ENCODE measurements around the gene NOL11. TPM values are rescaled to one million over a fixed set of nuclear protein-coding genes. Genes with fewer than 3 reads are reported as not detected.

NOL11 gene
- total and polyA plus RNA-seq, 2 experiments from 2014 or later, result 116 to 130 TPM

DNA sequence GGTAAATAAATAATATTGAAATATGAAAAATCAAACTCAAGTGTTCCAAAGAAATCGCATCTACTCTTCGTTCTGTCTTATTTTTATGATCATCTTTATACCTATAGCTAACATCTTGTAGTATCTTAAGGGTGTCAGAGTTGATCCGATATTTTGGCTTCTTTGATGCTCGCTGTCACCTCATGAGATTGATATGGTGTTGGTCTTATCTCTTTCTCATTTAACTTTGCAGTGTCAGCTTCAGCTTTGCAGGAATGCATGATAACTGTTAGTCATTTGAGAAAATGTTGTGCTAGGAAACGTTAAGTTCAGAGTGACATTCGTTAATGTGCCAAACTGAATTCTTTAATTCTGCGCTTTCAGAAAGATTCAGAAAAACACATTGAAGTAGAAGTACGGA lies 19.4 kb downstream of the NOL11 start (continued):
- no peak for TF ChIP-seq ZNF331 (CRISPR knock-in tag; IDR thresholded peaks at IDR 0.05; ENCODE audit: low read depth)
- TF ChIP-seq POLR2AphosphoS5 (IDR thresholded peaks at IDR 0.05; ENCODE audit: low read depth), result no peak

DNA sequence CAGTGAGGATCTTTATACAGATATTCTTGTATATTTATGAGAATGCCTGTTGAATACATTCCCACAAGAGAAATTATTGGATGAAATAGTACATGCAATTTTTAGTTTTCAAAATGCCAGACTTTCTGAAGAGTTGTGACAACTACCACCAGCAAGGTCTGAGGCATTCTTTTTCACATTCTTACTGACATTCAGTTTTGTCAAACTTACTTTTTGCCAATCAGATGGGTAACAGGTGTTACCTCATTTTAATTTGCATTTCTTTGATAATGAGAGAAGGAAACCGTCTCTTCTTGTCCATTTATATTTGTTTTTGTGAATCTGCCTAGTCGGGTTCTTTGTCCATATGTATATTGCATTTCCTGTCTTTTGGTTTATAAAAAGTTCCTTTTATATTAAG lies 24.3 kb downstream of the NOL11 start:
- H3K9me3 Mint-ChIP-seq, result no peaks in the 10 kb centered on the region
- Histone ChIP-seq H3K4me3 (no peak overlapping the region), H3K27ac (ENCODE audit: low read depth) (peak overlapping the region; percentile 10; the same call in 1 of the 2 replicates), H2AFZ (no peak overlapping the region), H4K20me1 (replicated peaks; ENCODE audit: insufficient read depth) (peaks cover 3% of the 10 kb centered on the region; the same call in 1 of the 2 replicates), H3K9me2 (ENCODE audit: insufficient read depth) (no peaks in the 10 kb centered on the region), H3K4me1 (ENCODE audit: insufficient read depth) (no peaks in the 10 kb centered on the region), H3F3A (replicated peaks; ENCODE audit: low read depth) (peaks cover 5% of the 10 kb centered on the region; the same call in 1 of the 2 replicates), H3K4me2 (no peak overlapping the region), H3K27me3 (ENCODE audit: insufficient read depth) (no peaks in the 10 kb centered on the region), H3K79me2 (replicated peaks; ENCODE audit: insufficient read depth) (no peaks in the 10 kb centered on the region; the same call in none of the 2 replicates), H3K36me3 (ENCODE audit: insufficient read depth) (peaks cover 91% of the 10 kb centered on the region)
- H3K36me3 Mint-ChIP-seq (ENCODE audit: low read depth), result peaks cover 88% of the 10 kb centered on the region
- no peak overlapping the region for H3K27ac Mint-ChIP-seq
- H3K4me3 Mint-ChIP-seq, result no peak overlapping the region
- ATAC-seq (no peak), DNase-seq (ENCODE audit: low spot score) (no peak)
- TF ChIP-seq, protein P1, sequence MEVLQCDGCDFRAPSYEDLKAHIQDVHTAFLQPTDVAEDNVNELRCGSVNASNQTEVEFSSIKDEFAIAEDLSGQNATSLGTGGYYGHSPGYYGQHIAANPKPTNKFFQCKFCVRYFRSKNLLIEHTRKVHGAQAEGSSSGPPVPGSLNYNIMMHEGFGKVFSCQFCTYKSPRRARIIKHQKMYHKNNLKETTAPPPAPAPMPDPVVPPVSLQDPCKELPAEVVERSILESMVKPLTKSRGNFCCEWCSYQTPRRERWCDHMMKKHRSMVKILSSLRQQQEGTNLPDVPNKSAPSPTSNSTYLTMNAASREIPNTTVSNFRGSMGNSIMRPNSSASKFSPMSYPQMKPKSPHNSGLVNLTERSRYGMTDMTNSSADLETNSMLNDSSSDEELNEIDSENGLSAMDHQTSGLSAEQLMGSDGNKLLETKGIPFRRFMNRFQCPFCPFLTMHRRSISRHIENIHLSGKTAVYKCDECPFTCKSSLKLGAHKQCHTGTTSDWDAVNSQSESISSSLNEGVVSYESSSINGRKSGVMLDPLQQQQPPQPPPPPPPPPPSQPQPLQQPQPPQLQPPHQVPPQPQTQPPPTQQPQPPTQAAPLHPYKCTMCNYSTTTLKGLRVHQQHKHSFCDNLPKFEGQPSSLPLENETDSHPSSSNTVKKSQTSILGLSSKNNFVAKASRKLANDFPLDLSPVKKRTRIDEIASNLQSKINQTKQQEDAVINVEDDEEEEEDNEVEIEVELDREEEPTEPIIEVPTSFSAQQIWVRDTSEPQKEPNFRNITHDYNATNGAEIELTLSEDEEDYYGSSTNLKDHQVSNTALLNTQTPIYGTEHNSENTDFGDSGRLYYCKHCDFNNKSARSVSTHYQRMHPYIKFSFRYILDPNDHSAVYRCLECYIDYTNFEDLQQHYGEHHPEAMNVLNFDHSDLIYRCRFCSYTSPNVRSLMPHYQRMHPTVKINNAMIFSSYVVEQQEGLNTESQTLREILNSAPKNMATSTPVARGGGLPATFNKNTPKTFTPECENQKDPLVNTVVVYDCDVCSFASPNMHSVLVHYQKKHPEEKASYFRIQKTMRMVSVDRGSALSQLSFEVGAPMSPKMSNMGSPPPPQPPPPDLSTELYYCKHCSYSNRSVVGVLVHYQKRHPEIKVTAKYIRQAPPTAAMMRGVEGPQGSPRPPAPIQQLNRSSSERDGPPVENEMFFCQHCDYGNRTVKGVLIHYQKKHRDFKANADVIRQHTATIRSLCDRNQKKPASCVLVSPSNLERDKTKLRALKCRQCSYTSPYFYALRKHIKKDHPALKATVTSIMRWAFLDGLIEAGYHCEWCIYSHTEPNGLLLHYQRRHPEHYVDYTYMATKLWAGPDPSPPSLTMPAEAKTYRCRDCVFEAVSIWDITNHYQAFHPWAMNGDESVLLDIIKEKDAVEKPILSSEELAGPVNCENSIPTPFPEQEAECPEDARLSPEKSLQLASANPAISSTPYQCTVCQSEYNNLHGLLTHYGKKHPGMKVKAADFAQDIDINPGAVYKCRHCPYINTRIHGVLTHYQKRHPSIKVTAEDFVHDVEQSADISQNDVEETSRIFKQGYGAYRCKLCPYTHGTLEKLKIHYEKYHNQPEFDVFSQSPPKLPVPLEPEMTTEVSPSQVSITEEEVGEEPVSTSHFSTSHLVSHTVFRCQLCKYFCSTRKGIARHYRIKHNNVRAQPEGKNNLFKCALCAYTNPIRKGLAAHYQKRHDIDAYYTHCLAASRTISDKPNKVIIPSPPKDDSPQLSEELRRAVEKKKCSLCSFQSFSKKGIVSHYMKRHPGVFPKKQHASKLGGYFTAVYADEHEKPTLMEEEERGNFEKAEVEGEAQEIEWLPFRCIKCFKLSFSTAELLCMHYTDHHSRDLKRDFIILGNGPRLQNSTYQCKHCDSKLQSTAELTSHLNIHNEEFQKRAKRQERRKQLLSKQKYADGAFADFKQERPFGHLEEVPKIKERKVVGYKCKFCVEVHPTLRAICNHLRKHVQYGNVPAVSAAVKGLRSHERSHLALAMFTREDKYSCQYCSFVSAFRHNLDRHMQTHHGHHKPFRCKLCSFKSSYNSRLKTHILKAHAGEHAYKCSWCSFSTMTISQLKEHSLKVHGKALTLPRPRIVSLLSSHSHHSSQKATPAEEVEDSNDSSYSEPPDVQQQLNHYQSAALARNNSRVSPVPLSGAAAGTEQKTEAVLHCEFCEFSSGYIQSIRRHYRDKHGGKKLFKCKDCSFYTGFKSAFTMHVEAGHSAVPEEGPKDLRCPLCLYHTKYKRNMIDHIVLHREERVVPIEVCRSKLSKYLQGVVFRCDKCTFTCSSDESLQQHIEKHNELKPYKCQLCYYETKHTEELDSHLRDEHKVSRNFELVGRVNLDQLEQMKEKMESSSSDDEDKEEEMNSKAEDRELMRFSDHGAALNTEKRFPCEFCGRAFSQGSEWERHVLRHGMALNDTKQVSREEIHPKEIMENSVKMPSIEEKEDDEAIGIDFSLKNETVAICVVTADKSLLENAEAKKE (CRISPR knock-in tag; IDR thresholded peaks at IDR 0.05), result no peak
- TF ChIP-seq, protein P2, sequence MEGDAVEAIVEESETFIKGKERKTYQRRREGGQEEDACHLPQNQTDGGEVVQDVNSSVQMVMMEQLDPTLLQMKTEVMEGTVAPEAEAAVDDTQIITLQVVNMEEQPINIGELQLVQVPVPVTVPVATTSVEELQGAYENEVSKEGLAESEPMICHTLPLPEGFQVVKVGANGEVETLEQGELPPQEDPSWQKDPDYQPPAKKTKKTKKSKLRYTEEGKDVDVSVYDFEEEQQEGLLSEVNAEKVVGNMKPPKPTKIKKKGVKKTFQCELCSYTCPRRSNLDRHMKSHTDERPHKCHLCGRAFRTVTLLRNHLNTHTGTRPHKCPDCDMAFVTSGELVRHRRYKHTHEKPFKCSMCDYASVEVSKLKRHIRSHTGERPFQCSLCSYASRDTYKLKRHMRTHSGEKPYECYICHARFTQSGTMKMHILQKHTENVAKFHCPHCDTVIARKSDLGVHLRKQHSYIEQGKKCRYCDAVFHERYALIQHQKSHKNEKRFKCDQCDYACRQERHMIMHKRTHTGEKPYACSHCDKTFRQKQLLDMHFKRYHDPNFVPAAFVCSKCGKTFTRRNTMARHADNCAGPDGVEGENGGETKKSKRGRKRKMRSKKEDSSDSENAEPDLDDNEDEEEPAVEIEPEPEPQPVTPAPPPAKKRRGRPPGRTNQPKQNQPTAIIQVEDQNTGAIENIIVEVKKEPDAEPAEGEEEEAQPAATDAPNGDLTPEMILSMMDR (conservative IDR thresholded peaks at IDR 0.05; ENCODE audit: low read depth in 2 of 2), result no peak
- TF ChIP-seq CREB1 (CRISPR knock-in tag; IDR thresholded peaks at IDR 0.05; ENCODE audit: low read depth) (no peak), JUNB (IDR thresholded peaks at IDR 0.05; ENCODE audit: unreplicated experiment) (no peak), STAT1 (IDR thresholded peaks at IDR 0.05; ENCODE audit: unreplicated experiment) (no peak), EZH2phosphoT487 (IDR thresholded peaks at IDR 0.05; ENCODE audit: unreplicated experiment) (no peak)
- peaks cover 5% of the 10 kb centered on the region; the same call in 2 of the 3 replicates for H3K4me1 Mint-ChIP-seq
- H3K27me3 Mint-ChIP-seq (ENCODE audit: insufficient read depth, low read depth, poor library complexity), result peaks cover 4% of the 10 kb centered on the region

Data from GM23338 (cell line).